ENCODE measurements around the gene GPC5.

Gene GPC5

DNA sequence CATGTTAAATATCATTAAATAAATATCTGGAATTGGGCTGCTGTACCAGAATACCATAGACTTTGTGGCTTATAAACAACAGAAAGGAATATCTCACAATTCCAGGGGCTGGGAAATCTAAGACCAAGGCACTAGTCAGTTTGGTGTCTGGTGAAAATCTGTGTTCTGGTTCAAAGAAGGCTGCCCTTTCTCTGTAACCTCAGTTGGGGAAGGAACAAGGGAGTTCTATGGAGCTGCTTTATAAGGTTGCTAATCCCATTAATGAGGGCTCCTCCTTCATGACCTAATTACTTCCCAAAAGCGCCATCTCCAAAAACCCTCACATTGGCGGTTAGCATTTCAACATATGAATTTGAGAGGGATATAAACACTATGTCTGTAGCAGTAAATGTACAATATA is 480.9 kb downstream of the GPC5 start:
- H3K36me3 ChIP-seq = no peaks in the 10 kb centered on the region
- no peaks in the 10 kb centered on the region for H3K9me3 ChIP-seq
- intact Hi-C loops (cut with DNase I; ENCODE audit: low total_unique reads) = no loop called here
- TF ChIP-seq, protein P1, sequence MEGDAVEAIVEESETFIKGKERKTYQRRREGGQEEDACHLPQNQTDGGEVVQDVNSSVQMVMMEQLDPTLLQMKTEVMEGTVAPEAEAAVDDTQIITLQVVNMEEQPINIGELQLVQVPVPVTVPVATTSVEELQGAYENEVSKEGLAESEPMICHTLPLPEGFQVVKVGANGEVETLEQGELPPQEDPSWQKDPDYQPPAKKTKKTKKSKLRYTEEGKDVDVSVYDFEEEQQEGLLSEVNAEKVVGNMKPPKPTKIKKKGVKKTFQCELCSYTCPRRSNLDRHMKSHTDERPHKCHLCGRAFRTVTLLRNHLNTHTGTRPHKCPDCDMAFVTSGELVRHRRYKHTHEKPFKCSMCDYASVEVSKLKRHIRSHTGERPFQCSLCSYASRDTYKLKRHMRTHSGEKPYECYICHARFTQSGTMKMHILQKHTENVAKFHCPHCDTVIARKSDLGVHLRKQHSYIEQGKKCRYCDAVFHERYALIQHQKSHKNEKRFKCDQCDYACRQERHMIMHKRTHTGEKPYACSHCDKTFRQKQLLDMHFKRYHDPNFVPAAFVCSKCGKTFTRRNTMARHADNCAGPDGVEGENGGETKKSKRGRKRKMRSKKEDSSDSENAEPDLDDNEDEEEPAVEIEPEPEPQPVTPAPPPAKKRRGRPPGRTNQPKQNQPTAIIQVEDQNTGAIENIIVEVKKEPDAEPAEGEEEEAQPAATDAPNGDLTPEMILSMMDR (IDR thresholded peaks at IDR 0.05) = no peak
- no peak for DNase-seq
- H3K4me1 ChIP-seq = no peaks in the 10 kb centered on the region
- no peak overlapping the region for H3K27ac ChIP-seq
- no peak overlapping the region for H3K4me3 ChIP-seq
- H3K27me3 ChIP-seq = no peaks in the 10 kb centered on the region

DNA sequence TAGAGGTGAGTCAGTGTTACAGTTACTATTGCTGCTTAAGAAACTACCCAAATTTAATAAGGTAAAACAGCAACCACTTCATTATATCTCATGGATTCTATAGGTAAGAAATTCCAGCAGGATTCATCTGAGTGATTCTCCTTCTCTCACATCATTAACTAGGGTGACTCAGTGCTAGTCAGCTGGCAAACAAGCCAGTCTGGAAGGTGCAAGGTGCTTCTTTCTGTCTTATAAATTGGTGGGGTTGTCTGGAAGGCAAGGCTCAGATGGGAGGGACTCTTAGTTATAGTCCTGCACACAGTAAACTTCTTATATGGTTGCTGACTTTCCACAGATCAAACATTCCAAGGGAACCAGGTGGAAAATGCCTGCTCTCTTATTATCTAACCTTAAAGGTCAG is 484.5 kb downstream of the GPC5 start:
- Histone ChIP-seq H3K36me3 (no peaks in the 10 kb centered on the region), H3K4me1 (no peaks in the 10 kb centered on the region), H3K27me3 (no peaks in the 10 kb centered on the region), H3K27ac (no peak overlapping the region), H3K9me3 (no peaks in the 10 kb centered on the region), H3K4me3 (no peak overlapping the region)
- TF ChIP-seq, protein P1 (IDR thresholded peaks at IDR 0.05) = no peak
- intact Hi-C loops (cut with DNase I; ENCODE audit: low total_unique reads) = no loop called here
- DNase-seq = no peak

DNA sequence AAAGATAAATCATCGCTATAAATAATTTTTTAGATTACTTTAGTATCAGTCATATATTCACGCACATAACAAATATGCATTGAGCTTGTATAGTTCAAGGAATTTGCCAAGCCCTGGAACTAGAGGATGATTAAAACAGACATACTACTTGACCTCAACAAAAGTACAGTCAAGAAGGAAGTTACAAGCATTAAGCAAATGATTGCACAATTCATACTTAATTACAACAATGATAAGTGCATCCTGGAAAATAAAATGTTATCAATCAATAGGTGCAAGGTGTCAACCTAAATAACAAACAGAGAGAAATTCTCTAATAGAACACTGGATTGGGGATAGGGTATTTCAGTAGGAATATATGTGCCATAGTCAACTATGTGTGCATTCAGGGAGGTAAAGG is 491.2 kb downstream of the GPC5 start:
- no peaks in the 10 kb centered on the region for H3K9me3 ChIP-seq
- H3K27me3 ChIP-seq = no peaks in the 10 kb centered on the region
- TF ChIP-seq, protein P1 (IDR thresholded peaks at IDR 0.05) = no peak
- no peak for DNase-seq
- H3K4me1 ChIP-seq = no peaks in the 10 kb centered on the region
- H3K36me3 ChIP-seq = no peaks in the 10 kb centered on the region
- intact Hi-C loops (cut with DNase I; ENCODE audit: low total_unique reads) = no loop called here
- no peak overlapping the region for H3K4me3 ChIP-seq
- no peak overlapping the region for H3K27ac ChIP-seq

DNA sequence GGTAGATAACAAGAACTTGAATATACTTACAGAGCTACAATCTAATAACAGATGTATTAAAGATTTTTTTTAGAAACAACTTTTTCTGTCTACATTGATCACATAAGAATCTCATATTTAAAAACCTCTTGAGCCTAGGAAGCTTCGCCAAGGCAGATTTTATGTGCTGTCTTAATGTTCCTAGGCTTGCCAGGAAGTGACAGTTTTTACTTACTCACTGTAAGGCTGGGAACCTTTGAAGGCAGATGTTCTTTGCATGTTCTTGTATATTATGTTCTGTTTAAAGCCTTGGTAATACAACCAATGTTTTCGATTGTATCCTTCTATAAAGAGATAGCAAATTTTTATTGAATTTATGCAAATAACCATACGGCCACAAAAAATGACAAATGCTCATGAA is 492.7 kb downstream of the GPC5 start:
- no peaks in the 10 kb centered on the region for H3K36me3 ChIP-seq
- no peak overlapping the region for H3K27ac ChIP-seq
- no peak overlapping the region for H3K4me3 ChIP-seq
- DNase-seq = no peak
- intact Hi-C loops (cut with DNase I; ENCODE audit: low total_unique reads) = no loop called here
- TF ChIP-seq, protein P1 (IDR thresholded peaks at IDR 0.05) = no peak
- no peaks in the 10 kb centered on the region for H3K4me1 ChIP-seq
- no peaks in the 10 kb centered on the region for H3K9me3 ChIP-seq
- H3K27me3 ChIP-seq = no peaks in the 10 kb centered on the region

DNA sequence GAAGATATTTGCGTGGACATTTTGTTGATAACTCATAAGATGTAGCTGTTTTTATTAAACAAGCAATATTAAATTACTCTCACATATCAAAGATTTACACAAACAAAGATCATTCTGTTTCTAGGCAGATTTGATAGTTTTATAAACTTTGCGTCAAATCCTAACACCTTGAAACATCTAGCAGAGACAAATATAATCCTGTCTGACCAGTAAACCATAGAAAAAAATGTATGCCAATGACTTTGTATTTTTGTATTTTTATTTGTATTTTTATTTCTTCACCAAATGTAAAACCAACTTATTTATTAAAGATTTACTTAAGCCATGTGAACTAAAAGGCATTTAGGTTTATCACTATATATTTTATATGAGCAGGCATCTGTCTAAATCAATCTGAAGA is 494.6 kb downstream of the GPC5 start:
- Histone ChIP-seq H3K4me1 (no peaks in the 10 kb centered on the region), H3K27me3 (no peaks in the 10 kb centered on the region), H3K27ac (no peak overlapping the region), H3K4me3 (no peak overlapping the region), H3K36me3 (no peaks in the 10 kb centered on the region), H3K9me3 (no peaks in the 10 kb centered on the region)
- TF ChIP-seq, protein P1 (IDR thresholded peaks at IDR 0.05) = no peak
- intact Hi-C loops (cut with DNase I; ENCODE audit: low total_unique reads) = no loop called here
- no peak for DNase-seq

DNA sequence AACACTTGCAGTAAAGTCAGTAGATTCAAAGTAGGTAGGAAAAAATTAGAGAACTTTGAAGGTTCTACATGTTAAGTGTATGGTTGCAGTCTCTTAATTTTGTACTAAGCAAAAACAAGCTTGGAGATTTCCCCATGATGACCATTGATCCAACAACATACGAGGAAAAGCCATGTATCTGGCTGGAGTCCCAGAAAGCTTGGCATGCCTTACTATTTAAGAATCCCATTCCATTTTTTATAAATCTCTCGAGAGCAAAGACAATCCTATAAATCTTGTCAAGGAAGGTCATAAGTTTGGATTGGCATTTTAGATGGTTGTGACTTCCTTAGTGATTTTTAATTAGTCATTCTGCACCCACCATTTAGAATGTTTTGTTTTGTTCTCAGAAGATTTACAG is 495.9 kb downstream of the GPC5 start:
- Histone ChIP-seq H3K27ac (no peak overlapping the region), H3K27me3 (no peaks in the 10 kb centered on the region), H3K9me3 (no peaks in the 10 kb centered on the region), H3K36me3 (no peaks in the 10 kb centered on the region), H3K4me1 (no peaks in the 10 kb centered on the region), H3K4me3 (no peak overlapping the region)
- no peak for DNase-seq
- intact Hi-C loops (cut with DNase I; ENCODE audit: low total_unique reads) = no loop called here
- TF ChIP-seq, protein P1 (IDR thresholded peaks at IDR 0.05) = no peak

All from tibial artery (tissue), 4 donors.